ENCODE data around the gene CCDC69.
"Not testable (repeated sequence)": the region's sequence is repeated elsewhere in the genome, so short reads cannot be mapped to it uniquely, and the experiment has no call there.

The CCDC69 gene, protein sequence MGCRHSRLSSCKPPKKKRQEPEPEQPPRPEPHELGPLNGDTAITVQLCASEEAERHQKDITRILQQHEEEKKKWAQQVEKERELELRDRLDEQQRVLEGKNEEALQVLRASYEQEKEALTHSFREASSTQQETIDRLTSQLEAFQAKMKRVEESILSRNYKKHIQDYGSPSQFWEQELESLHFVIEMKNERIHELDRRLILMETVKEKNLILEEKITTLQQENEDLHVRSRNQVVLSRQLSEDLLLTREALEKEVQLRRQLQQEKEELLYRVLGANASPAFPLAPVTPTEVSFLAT

DNA sequence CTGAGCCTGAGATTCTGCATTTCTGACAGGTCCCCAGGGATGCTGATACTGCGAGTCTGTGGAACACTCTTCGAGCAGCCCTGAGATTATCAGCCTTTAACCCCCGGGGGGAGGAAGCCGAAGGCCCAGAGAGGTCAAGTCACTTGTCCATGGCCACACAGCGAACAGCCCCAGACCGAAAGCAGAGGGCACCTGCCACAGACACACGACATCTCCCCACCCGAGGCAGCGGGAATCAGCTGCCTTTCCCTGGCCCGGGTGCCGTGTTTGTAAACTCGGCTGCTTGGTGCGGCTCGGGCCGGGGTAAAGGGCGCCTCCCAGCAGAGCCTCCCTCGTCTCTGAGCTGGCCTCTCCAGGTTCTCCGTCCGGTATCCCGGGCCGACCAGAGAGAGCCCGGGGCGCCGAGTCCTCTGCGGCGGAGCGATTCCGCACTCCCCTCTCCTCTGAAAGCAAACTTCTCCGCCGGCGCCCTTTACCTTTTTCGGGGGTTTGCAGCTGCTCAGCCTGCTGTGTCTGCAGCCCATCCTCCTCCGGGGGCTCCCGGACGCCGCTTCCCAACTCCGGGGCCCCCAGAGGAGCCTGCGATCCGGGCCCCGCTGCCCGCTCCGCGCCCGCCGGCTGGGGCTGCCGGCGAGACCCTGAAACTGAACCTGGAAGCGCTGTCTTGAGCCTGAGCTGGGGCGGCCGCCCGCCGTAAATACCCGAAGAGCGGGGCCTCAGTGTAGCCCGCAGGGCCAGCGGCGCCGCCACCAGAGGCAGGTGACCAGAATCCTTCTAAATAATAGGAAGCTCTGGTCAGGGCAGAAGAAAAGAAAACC is at the start of gene CCDC69:
TSS of gene CCDC69 (minus strand) at position 646 of the 818 bp plus-strand sequence. CDS start at position 524, 122 bp downstream.
- DNase-seq, result peak; percentile 20 to 50

DNA sequence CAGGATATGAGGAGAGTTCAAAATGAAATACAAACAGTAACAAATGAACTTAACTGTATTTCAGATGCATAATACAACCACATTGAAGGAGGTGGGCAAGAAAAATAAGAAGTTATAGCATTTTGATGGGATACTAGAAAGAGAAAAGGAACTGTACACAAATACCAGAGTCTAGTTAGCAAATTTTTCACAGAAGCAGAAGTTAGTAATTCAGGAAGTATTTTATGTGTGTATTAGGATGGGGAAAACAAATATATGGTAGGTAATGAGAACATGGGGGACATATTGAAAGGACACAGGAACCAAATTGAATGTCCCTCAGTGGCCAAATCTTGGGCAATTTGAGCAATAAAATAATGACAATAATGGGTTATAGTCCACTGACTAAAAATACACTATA is 47.4 kb upstream of the CCDC69 start:
- no peak for DNase-seq

DNA sequence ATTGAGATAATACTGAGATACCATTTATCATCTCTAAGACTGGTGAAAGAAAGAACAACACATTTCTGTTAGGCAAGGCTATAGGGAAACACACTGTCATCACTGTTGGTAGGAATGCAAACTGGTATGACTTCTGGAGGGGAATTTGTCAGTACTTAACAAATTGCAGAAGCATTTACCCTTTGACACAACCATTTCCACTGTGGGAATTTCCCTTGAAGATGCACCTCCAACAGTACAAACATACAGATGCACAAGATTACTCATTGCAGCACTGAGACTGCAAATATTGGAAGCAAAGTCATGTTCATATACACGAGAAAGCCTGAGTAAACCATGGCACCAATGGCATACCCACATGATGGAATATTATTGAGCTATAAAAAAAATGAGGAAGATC is 46.7 kb upstream of the CCDC69 start:
- no peak for DNase-seq

DNA sequence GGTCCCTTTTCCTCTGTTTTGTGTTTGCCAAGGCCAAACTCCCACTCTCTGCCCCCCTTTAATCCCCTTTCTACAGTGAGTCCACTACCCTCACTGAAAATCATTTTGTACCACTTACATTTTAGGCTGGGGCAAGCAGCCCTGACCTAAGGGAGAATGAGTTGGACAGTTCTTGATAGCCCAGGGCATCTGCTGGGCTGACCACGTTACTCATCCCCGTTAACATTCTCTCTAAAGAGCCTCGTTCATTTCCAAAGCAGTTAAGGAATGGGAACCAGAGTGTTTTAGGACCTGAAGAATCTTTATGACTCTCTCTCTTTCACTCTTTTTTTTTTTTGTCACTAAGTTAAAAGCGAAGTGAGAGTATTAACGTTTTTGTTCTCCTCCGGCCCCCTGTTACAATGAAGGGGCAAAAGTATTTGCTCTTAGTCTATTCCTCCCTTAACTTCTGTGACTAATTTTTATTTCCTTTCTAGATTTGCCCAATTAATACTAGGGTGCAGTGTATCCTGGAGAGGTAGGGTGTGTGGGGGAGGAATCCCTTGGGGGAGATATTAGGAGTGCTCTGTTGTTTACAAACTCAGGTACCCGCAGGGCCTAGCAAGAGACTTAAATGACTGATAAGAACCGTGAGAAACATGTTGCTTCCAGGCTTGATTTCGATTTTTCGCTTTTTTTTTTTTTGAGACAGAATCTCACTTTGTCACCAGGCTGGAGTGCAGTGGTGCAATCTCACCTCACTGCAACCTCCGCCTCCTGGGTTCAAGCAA is 43.8 kb upstream of the CCDC69 start:
- no peak for DNase-seq

DNA sequence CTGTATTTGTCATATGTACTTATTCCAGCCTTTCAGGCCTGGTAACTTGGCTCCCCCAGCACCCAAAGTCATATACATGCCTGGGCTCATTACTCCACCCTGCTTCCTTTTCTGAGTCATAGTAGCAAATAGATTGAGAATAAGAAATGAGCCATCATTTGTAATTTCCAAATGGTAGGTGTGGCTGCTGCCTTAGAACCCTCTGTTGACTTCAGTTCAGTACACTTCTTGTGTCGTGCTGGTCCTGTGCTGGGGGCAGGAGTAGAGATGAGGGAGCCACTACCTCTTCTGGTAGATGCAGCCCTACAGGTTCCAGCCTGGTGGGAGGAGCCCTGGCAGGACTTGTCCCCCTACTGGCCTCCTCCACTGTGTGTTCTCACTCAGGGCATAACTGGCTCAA is 40.2 kb upstream of the CCDC69 start:
- no peak for DNase-seq

DNA sequence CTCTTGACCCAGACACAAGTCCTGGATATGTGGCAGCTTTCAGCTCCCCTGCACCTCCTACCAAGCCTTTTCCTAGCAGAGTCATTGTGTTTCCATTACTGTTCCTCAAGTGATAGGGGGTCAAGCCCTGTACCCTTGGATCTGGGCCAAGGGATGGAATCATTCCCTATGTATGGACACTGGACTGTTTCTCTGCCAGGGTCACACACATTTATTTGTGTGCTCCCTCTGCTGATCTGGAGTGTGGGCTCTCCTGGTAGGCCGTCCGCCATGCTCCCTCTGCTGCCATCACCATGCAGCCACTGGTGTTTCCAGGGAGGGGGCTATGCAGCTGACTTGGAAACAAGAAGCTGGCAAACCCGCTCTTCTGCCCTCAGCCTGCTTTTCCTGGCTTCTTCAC is 38.6 kb upstream of the CCDC69 start:
- no peak for DNase-seq

DNA sequence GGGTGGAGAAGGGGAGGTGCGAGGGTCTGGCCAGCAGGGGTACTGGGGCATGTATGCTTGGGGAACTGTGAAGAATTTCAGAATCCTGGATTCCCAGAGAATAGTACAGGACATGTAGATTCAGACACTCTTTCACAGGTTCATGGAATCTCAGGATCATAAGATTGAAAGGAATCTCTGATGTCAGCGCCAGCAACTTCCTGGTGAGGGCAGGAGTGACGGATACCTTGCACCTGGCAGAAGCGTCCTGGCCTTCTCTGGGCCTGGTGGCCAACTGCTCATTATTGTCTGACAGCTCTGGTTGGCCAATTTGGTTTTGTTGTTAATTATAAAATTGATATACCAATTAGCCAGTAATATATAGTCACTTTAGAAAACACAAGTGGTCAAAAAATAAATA is 36.0 kb upstream of the CCDC69 start:
- no peak for DNase-seq

DNA sequence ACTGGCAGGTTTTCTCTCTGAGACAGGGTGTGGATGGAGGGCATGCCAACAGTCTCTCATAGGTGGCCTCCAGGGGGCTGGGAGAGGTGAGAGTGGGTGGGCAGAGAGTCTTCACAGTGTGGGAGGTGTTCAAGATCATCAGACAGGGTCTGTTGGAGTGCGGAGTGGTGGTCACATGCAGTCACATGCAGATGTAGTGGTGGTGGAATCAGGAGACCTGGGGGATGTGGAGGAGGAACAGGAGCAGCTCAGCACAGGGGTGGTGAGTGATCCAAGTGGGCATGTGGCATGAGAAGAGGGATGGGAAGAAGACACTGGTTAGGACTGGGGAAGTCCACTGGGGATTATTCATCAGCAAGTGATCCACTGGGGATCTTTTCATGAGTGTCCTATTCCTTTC is 34.9 kb upstream of the CCDC69 start:
- DNase-seq, result no peak

DNA sequence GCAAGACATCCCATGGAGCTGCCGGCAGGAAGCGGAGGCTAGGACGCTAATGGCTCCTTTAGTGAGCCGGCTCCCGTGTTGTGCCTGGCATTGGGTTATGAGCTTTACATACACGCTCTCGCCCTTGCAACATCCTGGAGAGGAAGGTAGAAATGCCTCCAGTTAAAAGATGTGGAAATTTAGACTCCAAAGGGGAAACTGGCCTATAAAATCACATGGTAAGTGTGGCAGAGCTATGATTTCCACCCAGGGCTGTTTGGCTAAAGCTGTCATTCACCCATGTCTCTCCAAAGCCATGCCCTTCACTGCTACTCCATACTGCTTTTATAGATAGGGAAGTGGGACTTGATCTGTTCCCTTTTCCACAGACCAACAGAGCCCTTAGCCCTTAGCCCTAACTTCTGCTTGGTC is 34.3 kb upstream of the CCDC69 start:
- DNase-seq, result no peak

DNA sequence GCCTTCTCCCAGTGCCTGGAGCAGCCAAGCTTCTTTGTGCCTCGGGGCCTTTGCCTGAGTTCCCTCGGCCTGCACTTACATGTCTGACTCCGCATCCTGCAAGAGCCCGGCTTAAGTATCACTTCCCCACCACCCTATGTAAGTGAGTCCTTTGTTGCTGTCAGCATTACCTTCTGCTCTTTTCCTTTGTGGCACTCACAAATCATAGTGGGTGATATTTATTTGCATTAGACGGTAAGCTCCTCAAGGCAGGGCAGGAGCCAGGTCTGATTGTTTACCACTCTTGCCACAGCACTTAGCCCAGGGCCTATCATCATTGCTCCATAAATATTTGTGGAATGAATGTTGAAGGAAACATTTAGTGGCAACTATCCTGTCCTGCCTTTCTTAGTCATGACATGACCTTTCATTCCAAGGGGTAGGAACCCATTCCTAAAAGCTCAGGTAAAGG is 33.9 kb upstream of the CCDC69 start:
- no peak for DNase-seq

DNA sequence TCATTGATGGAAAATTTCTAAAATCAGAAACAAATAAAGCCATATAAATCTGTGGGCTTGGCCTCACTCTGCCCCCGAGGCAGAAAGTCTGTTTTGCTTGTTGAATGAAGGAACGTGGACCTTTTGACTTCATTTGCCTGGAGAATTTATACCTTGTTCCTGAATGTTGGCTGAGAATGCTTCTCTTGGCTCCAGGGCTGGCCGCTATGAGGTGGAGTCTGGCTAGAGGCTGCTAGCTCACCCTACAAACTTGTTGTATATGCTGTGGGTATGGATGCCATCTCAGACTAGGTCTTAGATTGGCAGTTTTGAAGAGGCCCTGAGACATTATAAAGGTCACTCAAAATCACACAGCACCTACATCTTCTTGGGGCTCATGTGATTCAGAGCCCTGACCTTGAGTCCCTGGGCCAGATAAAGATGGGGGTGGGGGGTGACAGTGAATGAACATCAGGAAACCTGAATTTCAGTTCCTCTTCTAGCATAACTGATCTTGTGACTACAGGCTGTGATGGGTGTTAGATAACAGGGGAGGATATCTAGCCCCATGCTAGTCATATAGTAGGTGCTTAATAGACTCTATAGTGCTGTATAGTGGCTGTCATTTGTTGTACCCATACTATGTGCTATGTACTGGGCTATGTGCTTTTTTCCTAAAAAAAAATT is 31.9 kb upstream of the CCDC69 start:
- no peak for DNase-seq

DNA sequence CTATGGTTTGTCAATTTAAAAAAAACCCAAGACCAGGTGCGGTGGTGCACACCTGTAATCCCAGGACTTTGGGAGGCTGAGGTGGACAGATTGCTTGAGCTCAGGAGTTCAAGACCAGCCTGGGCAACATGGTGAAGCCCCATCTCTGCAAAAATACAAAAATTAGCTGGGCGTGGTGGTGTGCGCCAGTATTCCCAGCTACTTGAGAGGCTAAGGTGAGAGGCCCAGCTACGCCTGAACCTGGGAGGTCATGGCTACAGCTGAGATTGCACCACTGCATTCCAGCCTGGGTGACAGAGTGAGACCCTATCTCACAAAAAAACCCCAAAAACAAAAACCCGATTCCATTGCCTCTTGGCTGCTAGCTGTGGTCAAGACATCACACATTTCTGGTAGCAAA is 31.1 kb upstream of the CCDC69 start:
- DNase-seq, result not testable (repeated sequence)

DNA sequence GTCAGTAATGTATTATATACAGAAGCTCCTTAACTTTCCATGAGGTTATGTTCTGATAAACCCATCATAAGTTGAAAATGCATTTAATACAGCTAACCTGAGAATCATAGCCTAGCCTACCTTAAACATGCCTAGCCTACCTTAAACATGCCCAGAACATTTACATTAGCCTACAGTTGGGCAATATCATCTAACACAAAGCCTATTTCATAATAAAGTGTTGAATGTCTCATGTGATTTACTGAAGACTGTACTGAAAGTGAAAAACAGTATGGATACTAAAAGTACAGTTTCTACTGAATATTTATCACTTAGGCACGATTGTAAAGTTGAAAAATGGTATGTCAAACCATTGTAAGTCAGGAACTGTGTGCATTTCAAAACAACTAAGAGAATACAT is 30.7 kb upstream of the CCDC69 start:
- DNase-seq, result no peak

DNA sequence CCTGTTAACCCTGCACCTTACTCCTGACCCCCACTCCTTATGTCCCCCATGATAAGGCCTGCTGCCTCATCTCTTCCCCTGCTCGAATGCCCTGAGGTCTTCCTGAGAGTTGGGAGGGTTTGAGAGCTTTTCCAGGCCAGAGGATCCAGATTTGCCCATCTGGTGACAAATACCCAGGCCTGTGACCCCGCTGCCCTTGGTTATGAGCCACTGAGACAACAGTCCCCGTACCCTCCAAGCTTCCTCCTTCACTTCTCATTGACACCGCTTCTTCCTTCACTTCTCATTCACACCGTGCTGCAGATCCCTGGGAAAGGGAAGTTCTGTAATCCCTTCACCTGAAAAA is 29.7 kb upstream of the CCDC69 start:
- DNase-seq, result no peak

DNA sequence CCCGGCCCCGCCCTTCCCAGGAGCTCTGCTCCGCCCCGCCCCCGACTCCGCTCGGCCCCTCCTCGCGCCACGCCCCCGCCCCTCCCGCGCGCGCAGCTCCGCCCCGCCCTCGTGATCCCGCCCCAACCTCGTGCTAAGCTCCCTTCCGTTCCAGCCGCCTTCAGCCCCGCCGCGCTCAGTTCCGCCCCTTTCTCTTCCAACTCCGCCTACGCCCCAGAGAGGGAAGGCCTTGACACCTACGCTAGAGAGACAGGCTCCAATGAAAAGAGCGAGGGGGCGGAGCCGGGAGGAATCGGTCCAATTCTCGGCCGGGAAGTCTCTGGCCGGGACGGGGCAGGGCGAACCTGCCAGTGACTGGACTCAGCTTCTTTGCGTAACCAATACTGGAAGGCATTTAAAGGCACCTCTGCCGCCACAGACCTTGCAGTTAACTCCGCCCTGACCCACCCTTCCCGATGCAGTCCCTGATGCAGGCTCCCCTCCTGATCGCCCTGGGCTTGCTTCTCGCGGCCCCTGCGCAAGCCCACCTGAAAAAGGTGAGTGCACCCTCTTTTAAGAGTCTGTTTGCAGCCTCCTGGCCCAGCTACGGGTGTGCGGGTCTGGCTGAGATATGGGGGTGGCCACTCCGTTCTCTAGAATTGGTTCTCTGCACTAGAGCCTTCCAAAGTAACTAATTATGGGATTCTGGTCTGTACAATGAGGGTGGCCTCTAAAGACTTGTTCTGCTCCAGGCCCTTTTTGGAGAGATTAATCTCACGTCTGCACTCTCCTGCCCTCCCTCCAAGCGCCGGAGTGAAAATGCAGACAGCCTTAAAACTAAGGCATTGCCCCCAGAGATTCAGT is 29.1 kb upstream of the CCDC69 start, which contains the start of gene GM2A:
TSS of gene GM2A (plus strand) at position 424 of the 843 bp plus-strand sequence. CDS start at position 456, 32 bp downstream.
- peak; percentile 99 for DNase-seq

DNA sequence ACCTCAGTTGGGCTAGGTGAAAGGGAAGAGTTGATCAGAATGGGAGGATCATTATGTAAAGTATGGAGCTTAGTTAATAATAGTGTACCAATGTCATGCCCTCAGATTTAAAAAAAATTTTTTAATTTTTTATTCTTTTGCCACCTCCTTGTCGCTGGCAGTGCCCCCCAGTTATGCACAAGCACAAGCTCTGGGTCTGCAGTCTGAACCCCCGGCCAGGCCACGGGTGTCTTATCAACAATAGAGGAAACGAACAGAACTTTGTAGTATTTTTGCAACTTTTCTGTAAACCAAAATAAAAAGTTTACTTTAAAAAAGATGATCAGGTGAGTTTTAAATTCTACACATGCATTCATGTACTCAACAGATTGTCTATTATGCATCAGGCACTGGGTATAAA is 27.7 kb upstream of the CCDC69 start:
- no peak for DNase-seq

DNA sequence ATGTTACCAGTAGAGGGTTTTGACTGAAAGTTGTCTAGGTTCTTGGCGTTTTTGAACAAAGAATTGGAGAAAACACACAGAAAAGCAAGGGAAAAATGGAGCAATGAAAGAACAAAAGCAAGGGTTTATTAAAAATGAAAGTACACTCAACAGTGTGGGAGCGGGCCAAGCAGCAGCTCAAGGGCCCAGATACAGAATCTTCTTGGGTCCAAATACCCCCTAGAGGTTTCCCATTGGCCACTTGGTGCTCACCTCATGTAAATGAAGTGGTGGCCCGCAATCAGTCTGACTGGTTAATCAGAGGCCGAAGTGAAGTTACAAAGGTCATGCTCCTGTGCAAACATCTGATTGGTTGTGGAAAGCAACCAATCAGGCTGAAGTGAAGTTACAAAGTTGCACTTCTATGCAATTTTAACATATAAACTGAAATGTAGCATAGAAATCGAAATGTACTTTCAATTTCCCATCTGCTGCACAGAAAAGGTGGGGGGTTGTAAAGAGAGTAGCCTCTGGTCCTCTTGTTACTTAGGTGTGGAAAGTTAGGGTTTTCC is 27.2 kb upstream of the CCDC69 start:
- no peak for DNase-seq

DNA sequence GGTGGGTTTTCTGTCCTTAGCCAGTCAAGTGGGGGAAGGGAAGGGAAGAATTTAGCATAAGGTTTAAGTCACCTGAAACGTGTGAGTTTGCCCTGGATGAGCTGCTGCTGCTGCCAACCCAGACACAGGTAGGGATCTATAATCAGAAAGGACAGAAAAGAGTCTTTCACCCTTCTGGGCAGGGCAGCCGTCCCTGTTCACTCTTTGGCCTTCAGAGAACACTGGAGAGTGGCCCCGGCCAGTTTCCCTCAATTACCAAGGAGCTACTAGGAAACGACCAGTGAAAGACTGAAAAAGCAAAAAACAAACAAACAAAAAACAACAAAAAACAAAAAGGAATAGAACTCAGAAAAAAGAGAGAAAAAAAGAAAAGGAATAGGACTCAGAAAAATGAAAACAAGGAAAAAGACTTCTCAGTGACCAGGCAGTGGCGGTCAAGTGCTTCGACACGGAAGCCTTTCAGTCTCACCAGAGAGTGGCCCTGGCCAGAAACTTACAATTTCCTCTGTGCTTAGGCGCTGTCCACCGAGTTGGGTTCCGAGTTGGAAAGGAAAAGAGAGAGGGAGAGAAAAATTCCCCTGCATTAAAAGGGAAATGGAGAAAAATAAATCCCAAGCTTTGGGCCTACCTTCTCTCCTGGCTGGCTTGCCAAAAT is 26.6 kb upstream of the CCDC69 start:
- no peak for DNase-seq

DNA sequence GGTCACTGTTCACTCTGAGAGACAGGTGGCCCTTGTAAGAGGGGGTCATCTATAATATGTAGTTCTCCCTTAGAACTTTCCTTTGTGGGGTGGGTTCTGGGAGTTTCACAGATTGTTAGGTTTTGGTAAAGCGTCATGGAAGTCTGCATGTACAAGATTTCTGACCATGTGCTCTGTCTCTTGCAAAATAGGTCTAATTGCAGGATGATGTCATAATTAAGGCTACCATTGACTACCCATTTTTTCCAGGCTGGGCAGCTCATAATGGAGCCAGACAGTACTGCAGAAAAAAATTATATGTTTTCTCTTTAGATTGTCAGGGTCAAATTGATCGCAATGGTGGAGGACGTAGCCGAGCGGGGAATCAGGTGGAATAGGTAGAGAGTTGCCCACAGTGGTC is 25.4 kb upstream of the CCDC69 start:
- DNase-seq, result no peak

DNA sequence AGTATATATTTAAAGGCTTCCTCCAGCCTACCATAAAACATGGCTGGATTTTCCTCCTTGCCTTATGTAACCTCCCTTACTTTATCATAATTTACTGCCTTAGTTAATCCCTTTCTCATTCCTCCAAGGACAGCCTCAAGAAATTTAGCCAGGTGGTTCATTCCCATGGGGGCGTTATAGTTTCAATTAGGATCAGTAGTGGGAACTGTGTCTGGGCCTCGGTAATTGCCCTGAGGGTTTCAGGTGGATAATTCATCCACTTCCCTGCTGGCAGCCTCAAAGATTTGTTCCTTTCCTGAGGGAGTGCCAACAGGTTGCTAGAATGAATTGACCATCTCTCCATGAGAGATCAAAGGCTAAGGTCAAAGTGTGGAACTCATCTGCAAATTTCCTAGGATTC is 24.8 kb upstream of the CCDC69 start:
- no peak for DNase-seq

DNA sequence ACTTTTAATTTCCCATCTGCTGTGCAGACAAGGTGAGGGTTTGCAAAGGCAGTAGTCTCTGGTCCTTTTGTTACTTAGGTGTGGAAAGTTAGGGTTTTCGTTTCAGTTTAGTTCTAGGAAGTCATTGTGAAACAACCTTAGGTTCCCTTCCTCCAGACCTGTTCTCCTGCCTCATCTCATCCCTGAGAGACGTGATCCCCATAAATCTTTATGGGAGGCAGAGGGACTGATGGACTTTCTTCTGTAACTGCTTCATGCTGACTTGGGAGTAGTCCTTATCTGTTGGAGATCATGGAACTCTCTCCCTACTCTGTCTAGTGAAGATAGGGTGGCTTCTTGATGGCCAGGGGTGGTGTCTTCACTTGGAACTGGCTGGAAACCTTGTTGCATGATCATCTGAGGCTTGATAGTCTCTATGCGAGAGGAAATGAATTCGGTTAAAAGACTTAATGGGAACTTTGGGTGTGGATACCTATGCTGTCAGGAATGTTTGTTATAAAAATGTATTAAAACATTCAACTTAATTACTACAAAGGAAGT is 21.9 kb upstream of the CCDC69 start:
- DNase-seq, result no peak
